ENCODE results near the gene COA4.

DNA sequence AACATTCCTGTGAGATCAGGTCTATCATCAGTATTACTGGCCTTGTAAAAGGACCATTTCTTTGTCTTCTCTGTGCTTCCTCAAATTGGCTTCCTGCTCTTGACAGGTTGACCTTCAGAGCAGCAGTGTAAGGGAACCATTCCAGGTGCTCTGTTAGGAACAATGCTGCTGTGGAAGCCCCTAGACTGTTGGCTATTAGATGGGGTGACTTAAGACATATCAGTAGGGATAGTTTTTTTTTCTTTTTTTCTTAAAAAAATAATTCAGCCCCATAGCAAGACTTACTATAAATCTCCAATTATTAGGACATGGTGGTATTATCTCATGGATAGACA, 37.6 kb downstream of the COA4 start:
- TF ChIP-seq, protein P1, sequence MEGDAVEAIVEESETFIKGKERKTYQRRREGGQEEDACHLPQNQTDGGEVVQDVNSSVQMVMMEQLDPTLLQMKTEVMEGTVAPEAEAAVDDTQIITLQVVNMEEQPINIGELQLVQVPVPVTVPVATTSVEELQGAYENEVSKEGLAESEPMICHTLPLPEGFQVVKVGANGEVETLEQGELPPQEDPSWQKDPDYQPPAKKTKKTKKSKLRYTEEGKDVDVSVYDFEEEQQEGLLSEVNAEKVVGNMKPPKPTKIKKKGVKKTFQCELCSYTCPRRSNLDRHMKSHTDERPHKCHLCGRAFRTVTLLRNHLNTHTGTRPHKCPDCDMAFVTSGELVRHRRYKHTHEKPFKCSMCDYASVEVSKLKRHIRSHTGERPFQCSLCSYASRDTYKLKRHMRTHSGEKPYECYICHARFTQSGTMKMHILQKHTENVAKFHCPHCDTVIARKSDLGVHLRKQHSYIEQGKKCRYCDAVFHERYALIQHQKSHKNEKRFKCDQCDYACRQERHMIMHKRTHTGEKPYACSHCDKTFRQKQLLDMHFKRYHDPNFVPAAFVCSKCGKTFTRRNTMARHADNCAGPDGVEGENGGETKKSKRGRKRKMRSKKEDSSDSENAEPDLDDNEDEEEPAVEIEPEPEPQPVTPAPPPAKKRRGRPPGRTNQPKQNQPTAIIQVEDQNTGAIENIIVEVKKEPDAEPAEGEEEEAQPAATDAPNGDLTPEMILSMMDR (IDR thresholded peaks at IDR 0.05), result no peak
- no peak for TF ChIP-seq POLR2A (IDR thresholded peaks at IDR 0.05)
